IPS-NIHi7 (cell line): ENCODE results near the gene TRIM6.
"Not testable (repeated sequence)": the region's sequence is repeated elsewhere in the genome, so short reads cannot be mapped to it uniquely, and the experiment has no call there.

ENCODE experiments used
- DNase-seq: peaks from one replicate; pipeline ENCODE4 v3.0.0; 2012; ENCODE audit warnings: mixed read lengths; ENCODE audit errors: extremely low spot score

TRIM6 gene

GRCh38 chr11:5596607-5597201 is at the start of gene TRIM6:
TRIM6 (plus strand) TSS chr11:5596637; CDS start chr11:5596898, 261 bp downstream.
- peak; percentile 70 for DNase-seq

GRCh38 chr11:5547982-5548381 is 48.5 kb upstream of the TRIM6 start:
- DNase-seq = no peak

- no peak for DNase-seq
Measured at GRCh38 chr11:5548440-5548839, 48.0 kb upstream of the TRIM6 start, which contains the start of gene OR52H1. OR52H1 (minus strand) TSS chr11:5548540; CDS start chr11:5545505, 3,035 bp downstream.

- DNase-seq = no peak
Measured at GRCh38 chr11:5550440-5551095, 45.9 kb upstream of the TRIM6 start.

GRCh38 chr11:5553343-5553742 is 43.1 kb upstream of the TRIM6 start:
- DNase-seq = no peak

GRCh38 chr11:5556596-5557188 is 39.7 kb upstream of the TRIM6 start:
- peak; percentile 11 for DNase-seq

- no peak for DNase-seq
Measured at GRCh38 chr11:5557751-5558150, 38.7 kb upstream of the TRIM6 start.

GRCh38 chr11:5564259-5565019 is 32.0 kb upstream of the TRIM6 start:
- DNase-seq = no peak

GRCh38 chr11:5574654-5575053 is 21.8 kb upstream of the TRIM6 start:
- DNase-seq = no peak

- DNase-seq = no peak
Measured at GRCh38 chr11:5575152-5575551, 21.3 kb upstream of the TRIM6 start.

- no peak for DNase-seq
Measured at GRCh38 chr11:5577101-5577500, 19.3 kb upstream of the TRIM6 start.

- DNase-seq = no peak
Measured at GRCh38 chr11:5580577-5580976, 15.9 kb upstream of the TRIM6 start, which contains the start of gene OR52B6. OR52B6 (plus strand) TSS chr11:5580877; CDS start chr11:5580877, 0 bp downstream.

GRCh38 chr11:5581014-5581413 is 15.4 kb upstream of the TRIM6 start:
- no peak for DNase-seq

GRCh38 chr11:5584458-5584857 is 12.0 kb upstream of the TRIM6 start:
- DNase-seq = not testable (repeated sequence)

- not testable (repeated sequence) for DNase-seq
Measured at GRCh38 chr11:5589906-5590305, 6.5 kb upstream of the TRIM6 start.

GRCh38 chr11:5591613-5592012 is 4.8 kb upstream of the TRIM6 start:
- DNase-seq = no peak

- DNase-seq = no peak
Measured at GRCh38 chr11:5592615-5593014, 3.8 kb upstream of the TRIM6 start.

GRCh38 chr11:5593146-5593545 is 3.3 kb upstream of the TRIM6 start:
- no peak for DNase-seq

- DNase-seq = peak; percentile 18
Measured at GRCh38 chr11:5597953-5598352, 1.5 kb downstream of the TRIM6 start.

- peak; percentile 76 for DNase-seq
Measured at GRCh38 chr11:5600374-5600851, 4.0 kb downstream of the TRIM6 start.

GRCh38 chr11:5602791-5603190 is 6.4 kb downstream of the TRIM6 start:
- DNase-seq = not testable (repeated sequence)

- no peak for DNase-seq
Measured at GRCh38 chr11:5603326-5603725, 6.9 kb downstream of the TRIM6 start.
